DMS153 (cell line): ENCODE measurements around the gene CACNA1G.

ENCODE experiments used
- DNase-seq: peaks from one replicate; lab custom pipeline; 2025; lab: John Stamatoyannopoulos, UW

CACNA1G gene

GRCh38 chr17:50588391-50589049 lies 28.0 kb downstream of the CACNA1G start:
- DNase-seq: no peak

GRCh38 chr17:50589095-50589705 lies 28.7 kb downstream of the CACNA1G start:
- no peak for DNase-seq

DNA sequence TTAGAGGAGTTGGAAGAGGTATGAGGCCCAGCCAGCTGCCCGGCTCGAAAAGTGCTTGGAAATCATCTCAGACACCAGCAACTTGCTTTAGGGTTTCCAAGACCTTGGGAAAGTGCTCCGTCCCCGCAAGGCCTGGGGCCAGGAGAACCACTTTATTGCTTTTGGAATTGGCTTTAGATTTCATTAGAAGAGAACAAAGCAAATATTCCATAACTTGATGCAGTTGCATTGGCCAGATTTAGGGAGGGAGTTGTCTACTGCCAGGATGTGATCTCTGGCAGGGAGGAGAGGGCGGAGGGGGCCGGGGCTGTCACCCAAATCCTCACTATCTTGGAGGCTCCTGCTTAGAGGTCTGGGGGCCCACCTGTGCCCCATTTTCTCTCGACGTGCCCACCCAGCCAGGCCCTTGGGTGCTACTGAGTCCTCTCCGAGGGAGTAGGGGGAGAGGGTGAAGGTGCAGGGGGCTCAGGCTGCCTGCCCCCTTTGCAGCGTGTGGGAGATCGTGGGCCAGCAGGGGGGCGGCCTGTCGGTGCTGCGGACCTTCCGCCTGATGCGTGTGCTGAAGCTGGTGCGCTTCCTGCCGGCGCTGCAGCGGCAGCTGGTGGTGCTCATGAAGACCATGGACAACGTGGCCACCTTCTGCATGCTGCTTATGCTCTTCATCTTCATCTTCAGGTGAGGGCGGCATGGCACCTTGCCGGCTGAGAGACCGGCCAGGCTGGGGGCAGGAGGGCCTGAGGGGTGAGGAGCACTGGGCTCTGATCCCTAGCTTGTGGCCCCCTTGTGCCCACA lies 30.6 kb downstream of the CACNA1G start:
- DNase-seq: no peak

GRCh38 chr17:50593321-50593720 lies 32.8 kb downstream of the CACNA1G start:
- peak; percentile 54 for DNase-seq

- no peak for DNase-seq
Observed at GRCh38 chr17:50594128-50594823, 33.8 kb downstream of the CACNA1G start.

DNA sequence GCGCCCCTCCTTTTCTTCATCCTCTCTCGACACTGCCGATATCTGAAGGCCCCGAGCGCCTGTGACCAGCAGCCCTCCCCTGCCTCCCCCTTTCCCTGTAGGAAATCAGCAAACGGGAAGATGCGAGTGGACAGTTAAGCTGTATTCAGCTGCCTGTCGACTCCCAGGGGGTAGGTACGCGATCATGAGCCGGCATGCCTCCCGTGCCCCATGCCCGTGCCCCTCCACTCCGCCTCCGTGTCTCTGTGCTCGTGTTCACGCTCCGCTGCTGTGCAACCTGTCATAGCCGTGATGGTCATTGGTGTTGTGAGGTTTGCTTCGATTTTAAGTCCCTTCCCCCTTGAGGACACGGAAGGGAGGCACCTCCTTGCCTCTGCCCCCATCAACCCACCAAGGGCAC lies 34.4 kb downstream of the CACNA1G start:
- no peak for DNase-seq

- peak; percentile 42 for DNase-seq
Observed at GRCh38 chr17:50596191-50597037, 35.9 kb downstream of the CACNA1G start.

GRCh38 chr17:50598487-50598886 lies 38.0 kb downstream of the CACNA1G start:
- DNase-seq: no peak

DNA sequence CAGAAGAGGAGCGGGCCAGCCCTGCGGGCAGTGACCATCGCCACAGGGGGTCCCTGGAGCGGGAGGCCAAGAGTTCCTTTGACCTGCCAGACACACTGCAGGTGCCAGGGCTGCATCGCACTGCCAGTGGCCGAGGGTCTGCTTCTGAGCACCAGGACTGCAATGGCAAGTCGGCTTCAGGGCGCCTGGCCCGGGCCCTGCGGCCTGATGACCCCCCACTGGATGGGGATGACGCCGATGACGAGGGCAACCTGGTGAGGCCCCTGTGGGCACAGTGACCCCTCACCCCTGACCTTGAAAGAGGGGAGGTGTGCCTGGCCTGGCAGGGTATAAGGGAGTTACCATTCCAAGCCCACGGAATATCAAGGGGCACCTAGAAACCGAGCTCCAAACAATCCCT lies 39.1 kb downstream of the CACNA1G start:
- DNase-seq: no peak

GRCh38 chr17:50601823-50602375 lies 41.4 kb downstream of the CACNA1G start:
- no peak for DNase-seq

DNA sequence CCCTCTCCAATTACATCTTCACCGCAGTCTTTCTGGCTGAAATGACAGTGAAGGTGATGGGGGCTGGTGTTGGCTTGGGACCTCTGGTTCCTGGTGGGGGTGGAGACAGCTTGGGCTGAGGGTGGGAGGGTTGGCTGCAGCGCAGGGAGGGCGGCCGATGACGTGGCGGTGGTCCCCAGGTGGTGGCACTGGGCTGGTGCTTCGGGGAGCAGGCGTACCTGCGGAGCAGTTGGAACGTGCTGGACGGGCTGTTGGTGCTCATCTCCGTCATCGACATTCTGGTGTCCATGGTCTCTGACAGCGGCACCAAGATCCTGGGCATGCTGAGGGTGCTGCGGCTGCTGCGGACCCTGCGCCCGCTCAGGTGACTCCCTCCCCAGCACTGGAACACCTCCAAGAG lies 42.3 kb downstream of the CACNA1G start:
- no peak for DNase-seq

DNA sequence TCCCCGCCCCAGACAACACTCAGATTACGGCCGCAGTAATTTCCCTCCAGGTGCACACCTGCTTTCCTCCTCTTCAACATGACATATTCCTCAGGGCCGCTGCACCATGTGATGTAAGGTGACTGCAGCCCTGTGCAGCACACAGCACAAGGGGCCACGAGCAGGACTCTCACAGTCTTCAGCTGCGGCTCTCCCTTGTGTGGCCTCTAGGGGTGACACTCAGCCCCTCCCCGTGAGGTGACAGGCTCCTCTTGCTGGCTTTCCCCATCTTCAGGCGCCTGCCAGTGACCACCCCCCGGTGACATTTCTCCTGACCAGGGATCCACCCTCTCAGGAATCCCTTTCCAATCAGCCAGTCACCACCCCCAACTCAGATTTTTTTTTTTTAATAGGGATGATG lies 42.8 kb downstream of the CACNA1G start:
- peak; percentile 65 for DNase-seq

DNA sequence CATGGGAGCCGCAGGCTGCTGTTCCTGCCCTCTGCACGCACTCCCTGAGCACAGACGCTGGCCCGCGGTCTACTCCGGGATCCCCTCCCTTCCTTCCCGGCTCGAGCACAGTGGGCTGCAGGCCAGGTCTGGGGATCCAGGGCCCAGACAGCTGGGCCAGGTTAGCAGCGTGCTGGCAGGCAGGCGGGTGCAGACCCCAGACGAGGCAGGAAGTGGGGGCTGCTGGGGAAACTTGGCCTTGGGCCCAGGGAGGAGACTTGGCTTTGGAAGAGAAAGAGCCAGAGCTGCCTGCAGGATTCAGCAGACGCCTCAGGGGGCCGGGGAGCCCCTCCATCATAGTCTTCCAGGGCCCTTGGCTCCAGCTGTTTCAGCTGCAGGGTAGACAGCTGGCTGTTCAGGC lies 44.0 kb downstream of the CACNA1G start:
- DNase-seq: no peak

DNA sequence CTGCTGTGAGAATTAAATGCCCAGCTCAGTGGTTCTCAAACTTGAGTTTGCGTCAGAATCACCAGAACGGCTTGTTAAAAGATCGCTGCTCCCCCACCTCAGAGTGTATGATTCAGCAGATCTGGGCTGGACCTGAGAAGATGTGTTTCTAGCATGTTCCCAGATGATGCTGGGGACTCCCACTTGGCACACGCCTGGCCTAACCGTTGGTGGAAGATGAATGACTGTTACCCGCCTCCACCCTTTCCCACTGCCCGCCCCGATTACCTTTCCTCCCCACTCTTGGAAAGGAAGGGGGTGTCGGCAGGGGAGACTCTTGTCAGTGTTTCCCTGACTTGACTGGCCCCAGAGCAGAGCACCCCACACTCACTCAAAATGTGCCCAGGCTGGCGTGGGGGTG lies 44.9 kb downstream of the CACNA1G start:
- no peak for DNase-seq

DNA sequence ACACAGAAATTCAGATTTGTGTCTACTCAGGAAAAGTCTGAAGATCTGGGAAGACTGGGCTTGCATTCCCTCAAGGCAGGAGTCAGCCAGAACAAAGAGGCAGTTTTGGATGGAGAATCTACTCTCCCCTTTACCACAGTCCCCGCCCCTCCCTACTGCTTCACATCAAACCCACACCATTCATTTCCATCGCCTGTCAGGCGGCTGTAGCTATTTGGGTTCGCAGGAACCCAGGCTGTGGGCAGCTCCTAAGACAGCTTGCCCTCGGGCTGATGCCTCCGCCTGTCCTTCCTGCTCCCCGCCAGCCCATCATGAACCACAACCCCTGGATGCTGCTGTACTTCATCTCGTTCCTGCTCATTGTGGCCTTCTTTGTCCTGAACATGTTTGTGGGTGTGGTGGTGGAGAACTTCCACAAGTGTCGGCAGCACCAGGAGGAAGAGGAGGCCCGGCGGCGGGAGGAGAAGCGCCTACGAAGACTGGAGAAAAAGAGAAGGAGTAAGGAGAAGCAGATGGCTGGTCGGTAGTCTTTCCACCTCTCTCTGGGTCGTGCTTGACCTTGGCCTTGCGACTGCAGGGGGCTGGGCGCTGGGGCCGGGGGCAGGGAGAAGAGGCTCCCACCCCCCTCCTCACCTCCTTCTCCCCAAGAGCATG lies 47.1 kb downstream of the CACNA1G start:
- DNase-seq: no peak

DNA sequence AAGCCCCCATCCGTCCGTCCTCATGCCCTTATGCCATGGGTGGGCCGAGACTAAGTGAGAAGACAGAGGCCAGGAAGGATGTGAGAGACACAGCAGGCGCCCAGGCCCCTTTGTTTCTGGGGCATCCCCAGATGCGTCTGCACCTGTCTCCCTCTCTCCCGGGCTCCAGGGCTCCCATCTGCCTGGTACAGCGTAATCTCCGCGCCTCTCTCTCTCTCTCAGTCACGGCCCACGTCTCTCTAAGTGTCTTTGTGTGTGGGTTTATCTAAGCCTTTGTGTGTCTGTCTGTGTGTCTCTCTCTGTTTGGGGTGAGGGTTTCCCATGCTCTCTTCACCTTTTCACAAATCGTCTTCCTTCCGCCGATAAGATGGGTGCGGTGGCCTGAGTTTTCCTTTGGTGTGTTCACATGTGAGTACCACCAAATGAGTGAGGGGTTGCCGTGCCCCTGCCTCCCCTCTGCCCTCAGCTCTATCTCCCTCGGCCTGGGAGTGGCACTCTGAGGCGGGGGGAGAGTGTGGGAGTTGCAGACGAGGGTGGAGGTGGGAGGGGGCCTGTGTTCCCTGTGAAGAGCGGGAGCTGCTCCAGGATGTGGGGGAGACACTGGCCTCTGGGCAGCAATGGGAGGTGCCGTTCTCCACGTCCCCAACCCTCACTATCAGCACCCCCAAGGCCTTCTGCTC lies 48.3 kb downstream of the CACNA1G start:
- DNase-seq: peak; percentile 13

DNA sequence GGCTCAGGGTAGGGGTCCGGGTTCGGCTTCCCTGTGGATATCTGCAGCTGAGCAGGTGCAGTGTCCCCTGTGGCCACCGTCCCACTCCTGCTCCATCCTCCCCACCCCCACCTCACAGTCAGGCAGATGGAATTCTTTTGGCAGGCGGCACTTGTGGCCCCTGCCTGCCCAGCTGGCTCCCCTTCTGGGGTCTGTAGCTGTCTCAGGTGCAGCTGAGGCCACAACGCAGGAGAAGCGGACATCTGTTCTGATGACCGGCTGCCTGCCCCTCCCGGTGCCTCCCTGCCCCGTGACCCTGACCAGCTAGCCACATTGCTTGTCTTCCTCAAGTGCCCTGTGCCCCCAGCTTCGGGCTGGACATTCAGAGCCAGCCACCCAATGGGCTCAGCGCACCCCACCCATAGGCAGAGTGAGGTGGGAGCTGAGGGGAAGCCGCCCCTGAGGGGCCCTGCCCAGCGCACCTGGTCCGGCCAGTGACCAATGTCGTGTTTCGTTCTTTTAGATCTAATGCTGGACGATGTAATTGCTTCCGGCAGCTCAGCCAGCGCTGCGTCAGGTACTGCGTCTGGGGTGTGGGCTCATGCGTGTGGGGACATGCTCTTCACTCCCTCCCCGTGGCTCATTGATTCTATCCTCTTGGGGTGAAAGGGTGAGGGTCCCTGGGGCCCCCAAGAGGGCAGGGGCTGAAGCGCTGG lies 49.0 kb downstream of the CACNA1G start:
- DNase-seq: no peak

DNA sequence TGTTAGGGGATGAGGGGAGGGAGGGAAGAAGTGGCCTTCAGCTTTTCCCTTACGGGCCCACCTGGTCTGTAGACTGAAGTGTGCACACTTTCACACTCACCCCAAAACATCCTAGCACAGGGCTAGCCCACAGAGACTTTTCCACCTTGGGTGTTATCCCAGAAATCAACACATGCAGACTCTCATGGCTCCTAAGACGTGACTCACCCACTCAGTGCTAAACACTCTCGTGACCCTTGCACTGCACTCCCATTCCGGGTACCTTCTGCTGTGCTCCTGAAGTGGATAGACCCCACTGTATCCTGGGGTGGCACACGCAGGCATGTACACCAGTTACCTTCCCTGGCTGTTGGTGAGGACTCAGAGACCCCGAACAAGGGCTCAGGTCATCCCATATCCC lies 51.1 kb downstream of the CACNA1G start:
- no peak for DNase-seq

DNA sequence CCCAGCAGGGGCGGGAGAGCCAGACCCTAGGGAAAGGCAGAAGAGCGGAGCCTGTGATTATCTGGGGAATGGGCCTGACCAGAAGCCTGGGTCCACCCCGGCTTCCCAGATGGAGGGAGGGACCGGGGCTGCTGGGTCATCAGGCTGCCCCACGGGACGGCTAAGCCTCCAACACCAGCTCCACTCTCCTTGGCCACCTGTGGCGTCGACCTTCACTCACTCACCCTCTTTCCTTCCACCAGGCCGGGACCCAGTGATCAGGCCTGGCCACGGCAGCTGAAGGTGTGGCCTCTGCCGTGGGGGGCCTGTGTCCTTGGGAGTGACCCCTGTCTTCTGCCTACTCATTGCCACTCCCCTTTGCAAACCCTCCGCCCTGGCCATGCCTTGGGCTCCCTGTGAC lies 51.8 kb downstream of the CACNA1G start:
- no peak for DNase-seq
